ENCODE results near the gene SLC25A47. TPM values are rescaled to one million over a fixed set of nuclear protein-coding genes. Genes with fewer than 3 reads are reported as not detected.
"Not testable (repeated sequence)": the region's sequence is repeated elsewhere in the genome, so short reads cannot be mapped to it uniquely, and the experiment has no call there.

SLC25A47 gene, protein sequence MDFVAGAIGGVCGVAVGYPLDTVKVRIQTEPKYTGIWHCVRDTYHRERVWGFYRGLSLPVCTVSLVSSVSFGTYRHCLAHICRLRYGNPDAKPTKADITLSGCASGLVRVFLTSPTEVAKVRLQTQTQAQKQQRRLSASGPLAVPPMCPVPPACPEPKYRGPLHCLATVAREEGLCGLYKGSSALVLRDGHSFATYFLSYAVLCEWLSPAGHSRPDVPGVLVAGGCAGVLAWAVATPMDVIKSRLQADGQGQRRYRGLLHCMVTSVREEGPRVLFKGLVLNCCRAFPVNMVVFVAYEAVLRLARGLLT
- not detected for total RNA-seq
- long read RNA-seq, donor 1, result 0 reads
- long read RNA-seq, donor 2, result 0 reads

DNA sequence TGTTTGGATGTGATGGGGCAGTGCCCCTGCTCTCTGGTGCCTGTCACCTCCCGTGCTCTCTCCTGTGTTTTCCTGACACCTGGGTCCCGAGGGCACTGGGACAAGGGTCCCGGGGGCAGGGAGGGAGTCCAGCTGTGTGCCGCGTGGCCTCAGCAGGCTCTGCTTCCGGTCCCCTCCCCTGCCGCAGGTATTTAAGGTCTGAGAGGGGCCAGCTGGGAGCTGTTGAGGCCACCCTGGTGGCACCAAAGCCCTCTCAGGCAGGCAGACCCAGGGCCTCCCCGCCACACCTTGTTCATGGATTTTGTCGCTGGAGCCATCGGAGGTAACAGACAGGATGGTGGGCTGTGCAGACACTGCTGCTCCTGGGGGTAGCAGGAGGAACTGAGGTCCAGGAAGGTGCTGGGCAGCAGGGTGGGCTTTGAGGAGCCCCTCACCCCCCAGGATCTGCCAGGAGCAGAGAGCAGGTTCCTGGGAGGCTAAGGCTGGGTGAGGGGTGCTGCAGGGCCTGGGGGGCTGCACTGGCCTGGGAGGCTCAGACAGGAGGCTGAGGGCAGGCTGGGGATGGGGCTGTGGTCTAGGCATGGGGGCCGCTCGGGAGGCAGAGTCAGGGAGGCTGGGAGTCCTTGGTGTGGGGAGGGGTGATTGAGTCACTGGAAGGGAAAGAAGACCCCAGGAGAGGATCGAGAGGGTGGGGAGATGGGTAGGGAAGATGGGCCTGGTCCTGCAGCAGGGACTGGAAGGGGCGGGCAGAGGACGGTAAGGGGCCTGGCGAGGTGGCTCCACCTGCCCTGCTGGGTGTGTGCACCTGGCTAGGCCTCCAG, at the start of gene SLC25A47:
SLC25A47 (plus strand) TSS at position 219 of the 821 bp plus-strand sequence; CDS start at position 295, 76 bp downstream.
- DNase-seq (ENCODE audit: low spot score), result no peak
- intact Hi-C loops (cut with DNase I), result no loop called here

GRCh38 chr14:100274250-100274649, 48.9 kb upstream of the SLC25A47 start:
- DNase-seq (ENCODE audit: low spot score), result no peak
- intact Hi-C loops (cut with DNase I), result no loop called here

DNA sequence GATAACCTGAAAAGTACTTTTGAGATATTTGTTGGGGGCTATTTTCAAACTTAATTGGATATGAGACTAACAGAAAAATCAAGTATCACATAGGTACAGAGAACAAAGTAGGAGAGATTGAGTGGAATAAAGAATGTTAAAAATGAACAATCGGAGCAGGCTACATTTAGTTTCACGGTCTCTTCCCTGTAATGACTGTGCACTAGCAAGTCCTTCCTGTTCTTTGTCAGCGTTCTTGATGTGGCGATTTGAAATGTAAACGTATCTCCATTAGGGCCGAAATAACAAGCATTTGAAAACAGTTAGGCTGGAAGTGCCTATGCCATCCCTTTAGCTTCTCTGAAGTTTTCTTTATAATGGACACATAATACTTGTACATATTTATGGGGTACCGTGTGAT, 47.9 kb upstream of the SLC25A47 start:
- intact Hi-C loops (cut with DNase I), result no loop called here
- DNase-seq (ENCODE audit: low spot score), result no peak

DNA sequence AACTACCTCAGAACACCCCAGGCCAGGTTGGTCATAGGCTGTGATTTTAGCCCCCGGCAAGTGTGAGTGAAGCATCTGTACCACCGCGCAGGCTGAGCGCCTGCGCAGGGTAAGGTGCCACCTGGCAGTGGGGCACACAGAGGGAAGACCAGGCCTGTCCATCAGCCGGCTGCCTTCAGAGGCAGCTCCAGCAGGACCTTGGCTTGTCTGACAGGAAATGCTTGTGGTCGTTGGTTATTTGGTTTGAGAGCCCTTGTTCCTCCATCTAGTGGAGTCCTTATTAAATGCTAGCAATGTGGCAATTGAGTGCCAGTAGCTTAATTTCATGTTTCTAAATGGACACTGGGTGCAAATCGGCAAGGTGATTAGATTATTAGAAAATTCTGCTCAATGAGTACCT, 44.4 kb upstream of the SLC25A47 start:
- DNase-seq (ENCODE audit: low spot score), result peak; percentile 36
- intact Hi-C loops (cut with DNase I), result no loop called here

DNA sequence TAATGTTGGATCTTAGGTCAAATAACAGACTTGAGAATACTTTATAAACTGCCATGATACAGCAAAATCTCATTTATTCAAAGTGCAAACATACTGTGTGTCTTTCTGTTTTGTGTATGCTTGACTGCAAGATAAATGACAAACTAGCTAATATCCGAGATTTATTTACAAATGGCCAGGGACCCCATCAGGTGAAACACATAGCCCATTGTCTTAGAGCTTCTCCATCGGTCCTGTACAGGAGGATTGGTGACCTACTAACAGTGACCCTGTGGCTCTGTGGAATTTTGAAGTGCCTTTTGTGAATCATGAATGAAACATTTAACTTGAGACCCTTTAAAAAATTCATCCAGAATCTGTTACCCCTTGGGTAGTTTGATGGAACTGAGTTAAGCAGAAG, 44.0 kb upstream of the SLC25A47 start:
- DNase-seq (ENCODE audit: low spot score), result no peak
- intact Hi-C loops (cut with DNase I), result no loop called here

- intact Hi-C loops (cut with DNase I), result no loop called here
- peak; percentile 48 for DNase-seq (ENCODE audit: low spot score)
These were observed 43.6 kb upstream of the SLC25A47 start for GRCh38 chr14:100279563-100279962.

DNA sequence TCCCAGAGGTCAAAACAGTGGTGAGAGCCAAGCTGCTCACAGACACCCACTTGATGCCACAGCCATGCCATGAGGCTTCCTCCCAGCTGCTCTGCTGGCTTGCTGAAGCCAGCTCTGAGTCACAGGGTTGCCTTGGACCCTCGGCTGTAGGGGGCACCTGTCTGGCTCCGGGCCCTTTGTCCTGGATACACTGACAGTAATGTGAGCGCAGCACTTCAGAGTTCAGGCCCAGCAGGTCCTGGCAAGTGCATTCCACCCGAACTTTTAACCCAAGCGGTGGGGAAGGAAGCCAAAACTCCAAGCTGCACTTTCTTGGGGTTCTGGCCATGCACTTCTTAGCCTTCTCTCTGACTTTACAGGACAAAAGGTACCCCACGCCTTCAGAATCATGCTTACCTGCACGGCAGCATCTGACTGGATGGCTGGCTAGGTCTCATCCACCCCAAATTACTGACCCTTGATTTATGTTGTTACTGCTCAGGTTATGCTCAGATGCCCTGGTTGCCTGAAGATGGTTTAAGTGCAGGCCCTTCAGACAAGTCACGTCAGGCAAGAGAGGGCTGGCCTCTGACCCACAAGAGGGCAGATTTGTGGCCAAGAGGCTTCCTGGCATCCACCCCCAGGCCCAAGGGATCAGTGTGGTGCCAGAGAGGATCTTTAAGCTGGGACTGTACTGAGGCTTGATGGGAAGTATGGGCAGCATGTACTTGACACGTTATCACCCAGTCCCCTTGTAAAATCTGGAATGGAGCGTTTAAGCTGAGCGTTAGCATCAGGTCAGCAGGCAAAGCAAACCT, 41.7 kb upstream of the SLC25A47 start:
- intact Hi-C loops (cut with DNase I), result no loop called here
- DNase-seq (ENCODE audit: low spot score), result peak; percentile 68

DNA sequence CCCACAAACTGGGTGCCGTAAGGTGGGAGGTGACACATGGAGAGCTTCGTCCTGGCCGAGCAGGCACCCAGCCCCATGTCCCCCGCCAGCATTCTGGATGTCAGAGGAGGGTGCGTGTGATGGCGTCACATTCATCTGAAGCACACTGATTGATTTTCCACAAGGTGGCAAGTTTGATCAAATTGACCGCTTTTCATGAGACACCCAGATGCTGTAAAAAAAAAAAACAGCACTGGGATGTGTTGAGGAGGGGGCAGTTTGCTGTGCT, 41.1 kb upstream of the SLC25A47 start:
- intact Hi-C loops (cut with DNase I), result no loop called here

GRCh38 chr14:100282766-100283419, 40.2 kb upstream of the SLC25A47 start:
- peak; percentile 40 for DNase-seq (ENCODE audit: low spot score)
- intact Hi-C loops (cut with DNase I), result no loop called here

More for the DNA sequence above, 41.1 kb upstream of the SLC25A47 start:
- DNase-seq (ENCODE audit: low spot score), result no peak

- intact Hi-C loops (cut with DNase I), result not testable (repeated sequence)
These were observed 39.7 kb upstream of the SLC25A47 start for GRCh38 chr14:100283436-100283835.

GRCh38 chr14:100283984-100284881, 38.9 kb upstream of the SLC25A47 start:
- peak; percentile 65 for DNase-seq (ENCODE audit: low spot score)
- intact Hi-C loops (cut with DNase I), result no loop called here

More at GRCh38 chr14:100283436-100283835, 39.7 kb upstream of the SLC25A47 start:
- peak; percentile 47 for DNase-seq (ENCODE audit: low spot score)

DNA sequence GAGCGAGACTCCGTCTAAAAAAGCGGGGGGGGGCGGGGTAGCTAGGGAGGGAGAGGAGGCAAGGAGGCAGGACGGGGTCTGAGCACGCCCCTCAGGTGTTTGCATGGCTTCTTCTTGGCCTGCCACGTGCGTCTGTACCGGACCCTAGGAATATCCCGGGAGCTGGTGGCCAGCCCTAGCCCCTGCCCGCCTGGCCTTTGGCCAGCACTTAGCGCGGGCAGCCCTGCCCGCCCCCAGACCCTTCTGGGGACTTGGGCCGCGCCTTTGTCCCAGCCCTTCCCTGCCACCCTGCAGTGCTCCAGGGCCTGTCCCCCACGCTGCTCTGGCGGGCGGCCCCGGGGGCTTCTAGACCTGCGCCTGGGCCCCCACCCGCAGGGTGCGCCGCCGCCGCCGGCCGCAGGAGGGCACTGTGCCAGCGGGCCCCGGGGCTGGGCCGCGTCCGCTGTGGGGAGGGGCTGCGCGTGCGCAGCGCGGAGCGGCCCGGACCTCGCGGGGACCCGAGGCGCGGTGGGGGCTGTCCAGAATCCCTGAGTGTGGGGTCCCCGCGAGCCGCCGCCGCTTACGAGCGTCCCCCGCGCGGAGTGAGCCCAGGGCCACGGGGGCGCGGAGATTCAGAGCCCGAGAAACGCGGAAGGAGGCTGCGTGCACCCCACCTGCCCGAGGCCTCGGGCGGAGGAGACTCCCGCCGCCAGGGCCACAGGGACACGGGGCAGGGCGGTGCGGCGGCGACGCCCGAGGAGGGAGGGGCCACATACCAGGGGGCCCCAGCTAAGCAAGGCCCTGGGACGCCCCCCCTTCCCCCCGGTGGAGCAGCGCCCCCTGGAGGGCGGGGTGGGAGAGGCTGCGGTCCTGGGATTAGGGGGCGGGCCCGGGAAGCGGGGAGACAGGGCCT, 37.9 kb upstream of the SLC25A47 start:
- DNase-seq (ENCODE audit: low spot score), result peak; percentile 90
- intact Hi-C loops (cut with DNase I), result no loop called here

GRCh38 chr14:100285913-100286400, 37.2 kb upstream of the SLC25A47 start:
- intact Hi-C loops (cut with DNase I), result no loop called here
- no peak for DNase-seq (ENCODE audit: low spot score)

GRCh38 chr14:100286484-100287191, 36.5 kb upstream of the SLC25A47 start:
- DNase-seq (ENCODE audit: low spot score), result peak; percentile 80
- intact Hi-C loops (cut with DNase I), result no loop called here

DNA sequence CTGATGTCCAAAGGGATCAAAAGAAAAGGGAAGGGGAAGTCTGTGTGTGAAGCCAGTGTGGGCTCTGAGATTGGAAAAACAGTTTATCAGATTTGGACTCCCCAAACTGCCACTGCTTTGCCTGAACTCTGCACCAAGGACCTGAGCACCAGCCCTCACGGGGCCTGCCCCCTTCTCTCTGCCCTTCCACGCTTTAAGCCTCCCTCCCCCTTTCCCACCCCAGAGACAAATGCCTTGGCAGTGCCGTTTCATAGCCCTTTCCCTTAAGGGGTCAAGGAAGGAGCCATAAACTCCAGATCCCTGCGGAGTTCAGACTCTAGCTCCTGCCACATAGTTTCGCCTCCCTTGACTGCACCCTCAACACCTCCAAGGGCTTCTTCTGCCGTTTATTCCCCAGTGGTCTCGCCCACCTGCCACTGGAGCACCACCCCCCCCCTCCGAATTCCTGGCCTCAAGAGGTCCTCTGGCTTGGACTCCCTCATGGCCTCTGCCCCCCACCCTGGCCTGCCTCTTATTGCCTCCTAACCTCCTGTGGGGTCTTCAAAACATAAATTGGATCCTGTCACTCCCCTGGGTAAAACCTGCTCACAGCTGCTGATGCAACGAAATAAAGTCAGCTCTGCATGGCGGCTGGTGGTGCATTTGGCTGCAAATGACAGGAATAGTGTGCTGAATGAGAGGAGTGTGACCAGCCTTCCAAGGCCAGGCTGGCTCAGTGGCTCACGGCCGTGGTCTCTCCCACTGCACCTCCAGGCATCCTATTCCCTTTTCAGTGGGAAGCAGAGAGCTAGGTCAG, 35.7 kb upstream of the SLC25A47 start:
- intact Hi-C loops (cut with DNase I), result no loop called here
- peak; percentile 49 for DNase-seq (ENCODE audit: low spot score)

DNA sequence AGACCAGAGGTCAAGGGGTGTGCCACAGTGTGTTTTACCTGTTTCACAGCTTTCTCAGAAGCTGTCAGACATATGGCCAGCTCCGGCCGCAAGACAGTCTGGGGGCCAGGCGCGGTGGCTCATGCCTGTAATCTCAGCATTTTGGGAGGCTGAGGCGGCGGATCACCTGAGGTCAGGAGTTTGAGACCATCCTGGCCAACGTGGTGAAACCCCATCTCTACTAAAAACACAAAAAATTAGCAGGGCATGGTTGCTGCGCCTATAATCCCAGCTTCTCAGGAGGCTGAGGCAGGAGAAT, 35.2 kb upstream of the SLC25A47 start:
- intact Hi-C loops (cut with DNase I), result not testable (repeated sequence)

More for the DNA sequence above, 35.2 kb upstream of the SLC25A47 start:
- DNase-seq (ENCODE audit: low spot score), result peak; percentile 44

Data from posterior vena cava (tissue), 2 donors.